Stimulated activated CD4-positive, alpha-beta T cell treated with anti-CD3 and anti-CD28 coated beads, Interleukin-15, amount 100 ng/mL, for 1 hour (primary cell): ENCODE results near the gene KRT79.

Experiments
- DNase-seq, 2 donors: peaks; one replicate each; pipeline ENCODE4 v3.0.0-alpha.2; 2020; ENCODE audit warnings: low read depth in 1 of 2, low spot score in 1 of 2

KRT79 gene

GRCh38 chr12:52774629-52775250 is 59.4 kb downstream of the KRT79 start:
- no peak for DNase-seq

- no peak for DNase-seq
These were observed 61.3 kb downstream of the KRT79 start for GRCh38 chr12:52772772-52773171.

GRCh38 chr12:52772188-52772587 is 61.9 kb downstream of the KRT79 start:
- DNase-seq, result no peak

- no peak for DNase-seq
These were observed 62.6 kb downstream of the KRT79 start for GRCh38 chr12:52771505-52771904.
